ENCODE data around the gene PARP11. TPM values are rescaled to one million over a fixed set of nuclear protein-coding genes. Genes with fewer than 3 reads are reported as not detected.

Gene PARP11
- total and polyA plus RNA-seq, 2 of the 8 experiments (the other 6 are each of a cell fraction or from before 2014, with no cell fraction given) = 4.2 to 13.3 TPM

GRCh38 chr12:3901116-3901515 lies 27.9 kb upstream of the PARP11 start:
- FAIRE-seq (no peak), DNase-seq (ENCODE audit: low read depth in 1 of 2, low spot score in 2 of 2) (no peak)
- Histone ChIP-seq H4K20me1 (replicated peaks in 1 of 2; ENCODE audit: control insufficient read depth in 1 of 2, insufficient read depth in 2 of 2, low read length in 2 of 2) (no peaks in the 10 kb centered on the region), H4K8ac (ENCODE audit: extremely low read depth, insufficient read depth, low read length) (no peak overlapping the region), H3K27me3 (replicated peaks in 1 of 4; ENCODE audit: control insufficient read depth in 3 of 4, extremely low read depth in 1 of 4, insufficient read depth in 3 of 4, low read length in 3 of 4) (no peaks in the 10 kb centered on the region; a peak in 1 of 7 replicates), H3K4me2 (ENCODE audit: insufficient read depth in 1 of 2, low read depth in 2 of 2, low read length in 2 of 2) (no peak overlapping the region), H3K79me1 (ENCODE audit: low read depth, low read length) (no peaks in the 10 kb centered on the region), H3K23me2 (ENCODE audit: low read depth, low read length) (no peaks in the 10 kb centered on the region), H3K56ac (replicated peaks; ENCODE audit: insufficient read length, low read depth, low read length) (no peak overlapping the region), H3K27ac (ENCODE audit: low read depth, low read length) (no peak overlapping the region), H3K4me3 (ENCODE audit: extremely low read depth in 1 of 4, insufficient read depth in 2 of 4, low read depth in 3 of 4, low read length in 4 of 4) (no peak overlapping the region), H2AFZ (ENCODE audit: low read length) (no peak overlapping the region), H2BK5ac (ENCODE audit: low read depth, low read length) (no peak overlapping the region), H3K36me3 (ENCODE audit: control insufficient read depth in 2 of 4, insufficient read depth in 4 of 4, low read length in 3 of 4) (no peaks in the 10 kb centered on the region), H2BK15ac (ENCODE audit: low read length) (no peak overlapping the region), H2BK20ac (ENCODE audit: low read length) (no peak overlapping the region), H3K4ac (replicated peaks; ENCODE audit: insufficient read length, low read depth, low read length) (no peak overlapping the region), H3K23ac (ENCODE audit: insufficient read length) (no peak overlapping the region), H4K5ac (ENCODE audit: insufficient read length, low read depth, low read length) (no peak overlapping the region), H3K4me1 (replicated peaks in 1 of 4; ENCODE audit: control insufficient read depth in 3 of 4, insufficient read depth in 4 of 4, low read length in 3 of 4) (no peaks in the 10 kb centered on the region), H2BK120ac (replicated peaks; ENCODE audit: low read depth, low read length) (no peak overlapping the region), H2AK5ac (ENCODE audit: low read depth, low read length) (no peak overlapping the region), H3K18ac (ENCODE audit: extremely low read depth, low read length) (no peak overlapping the region), H3K79me2 (ENCODE audit: control insufficient read depth in 1 of 2, insufficient read depth in 2 of 2, low read length in 2 of 2) (no peaks in the 10 kb centered on the region), H4K91ac (replicated peaks; ENCODE audit: insufficient read length, low read length) (no peak overlapping the region), H3K9ac (replicated peaks in 1 of 4; ENCODE audit: extremely low read depth in 1 of 4, low read depth in 3 of 4, low read length in 3 of 4) (no peak overlapping the region), H3K14ac (ENCODE audit: insufficient read length) (no peak overlapping the region), H2BK12ac (ENCODE audit: low read depth, low read length) (no peak overlapping the region), H3K9me3 (ENCODE audit: insufficient read depth in 2 of 2, low read depth in 1 of 2, low read length in 1 of 2) (no peaks in the 10 kb centered on the region)
- ChIA-PET POLR2A (ENCODE audit: partially characterized antibody) (no interaction called here), CTCF (ENCODE audit: partially characterized antibody) (interaction anchor here (0.7 to 1.7 kb wide), 6 partner anchors 12 to 173 kb away, joined by 3 to 7 read pairs (median 3); no protein-coding TSS in a partner anchor)
- TF ChIP-seq USF2 (IDR thresholded peaks at IDR 0.05; ENCODE audit: low read length) (no peak), CTCF (IDR thresholded peaks at IDR 0.05; ENCODE audit: control extremely low read depth in 1 of 3, insufficient read depth in 1 of 3, low read depth in 1 of 3, low read length in 3 of 3) (peak in 1 of 3 experiments; percentile 24; a peak in 2 of 4 replicates)
